AG10803 (cell line): ENCODE data around the gene CASKIN2.

Source experiments
- DNase-seq: peaks from one replicate; pipeline ENCODE4 v3.0.0; 2010; ENCODE audit warnings: low read depth
- H3K4me3 ChIP-seq: 2 replicates; pipeline ENCODE4 v1.5.1; 2011; ENCODE audit warnings: mild to moderate bottlenecking, low read length, control low read depth
- CTCF ChIP-seq: conservative IDR thresholded peaks from 2 replicates; pipeline ENCODE4 v1.5.1; 2011; ENCODE audit warnings: mild to moderate bottlenecking, low read length, control low read depth, inconsistent platforms

The CASKIN2 gene

DNA sequence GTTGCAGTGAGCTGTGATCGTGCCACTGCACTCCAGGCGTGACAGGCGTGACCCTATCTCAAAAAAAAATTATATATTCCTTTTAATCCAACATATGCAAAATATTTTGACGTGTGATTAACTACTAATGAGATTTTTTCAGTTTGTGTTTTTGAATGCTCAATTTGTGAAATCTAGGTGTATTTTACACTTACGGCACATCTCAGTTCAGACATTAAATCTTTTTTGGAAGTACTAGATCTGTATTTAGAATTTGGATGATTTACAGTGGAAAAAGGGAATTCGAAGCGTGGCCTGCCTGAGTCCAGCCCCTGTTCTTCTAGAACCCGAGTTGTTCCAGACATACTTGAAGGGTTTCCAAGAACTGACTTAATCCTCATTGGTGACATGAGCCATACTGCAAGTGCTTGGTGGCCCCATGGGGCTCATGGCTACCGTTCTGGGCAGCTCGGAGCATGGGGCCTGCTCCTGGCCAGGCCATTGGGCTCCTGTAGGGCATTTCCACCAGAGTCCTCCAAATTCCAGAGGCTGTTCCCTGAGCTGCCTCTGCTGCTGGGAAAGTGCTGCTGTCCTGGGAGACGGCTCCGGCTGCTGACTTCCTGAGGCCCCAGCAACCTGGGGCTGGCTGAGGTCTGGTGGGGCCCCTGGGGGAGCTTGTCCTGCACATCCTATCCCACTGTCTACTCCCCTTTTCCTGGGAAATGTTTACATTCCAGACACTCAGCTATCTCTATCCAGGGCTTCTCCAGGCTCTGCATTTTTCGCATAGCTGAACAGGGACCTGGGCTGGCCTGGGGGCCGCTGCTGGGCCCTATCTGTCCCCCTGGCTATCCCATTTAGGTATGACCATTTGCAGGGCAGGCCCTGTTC lies 37.3 kb upstream of the CASKIN2 start:
- H3K4me3 ChIP-seq: no peak overlapping the region
- no peak for DNase-seq

DNA sequence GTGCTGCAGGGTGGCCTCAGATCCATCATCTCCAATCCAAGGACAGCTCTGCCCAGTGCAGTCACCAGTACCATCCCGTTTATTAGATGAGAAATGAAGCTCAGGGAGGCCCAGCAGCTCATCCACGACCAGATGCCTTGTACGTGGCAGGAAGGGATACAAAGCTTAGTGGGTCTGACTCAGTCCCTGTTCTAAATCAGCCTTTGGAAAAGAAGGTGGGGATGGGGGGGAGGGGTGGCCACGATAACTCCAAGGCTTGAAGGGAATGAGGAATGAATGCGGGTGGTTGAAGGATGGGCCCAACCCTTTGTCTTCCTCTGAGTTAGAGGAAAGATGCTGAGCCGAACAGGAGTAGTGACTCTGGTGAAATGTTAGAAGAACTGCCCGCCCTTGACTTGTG lies 35.9 kb upstream of the CASKIN2 start:
- no peak for TF ChIP-seq CTCF
- H3K4me3 ChIP-seq: no peak overlapping the region
- no peak for DNase-seq

More for the DNA sequence above, 37.3 kb upstream of the CASKIN2 start:
- no peak for TF ChIP-seq CTCF

DNA sequence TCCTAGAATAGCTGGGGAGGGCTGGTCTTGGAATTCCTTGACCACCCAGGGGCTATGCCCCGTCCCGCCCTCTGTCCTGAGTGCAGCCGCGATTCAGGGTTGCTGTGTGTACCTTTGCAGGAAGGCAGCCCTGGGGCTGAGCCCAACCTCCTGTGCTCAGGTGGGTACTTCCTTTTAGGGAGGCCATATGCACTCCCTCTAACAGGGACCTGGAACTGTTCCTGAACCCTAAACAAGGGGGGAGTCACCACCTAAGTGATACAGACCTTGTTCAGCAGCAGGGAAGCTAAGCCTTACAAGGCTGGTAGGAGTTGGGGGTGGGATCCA lies 34.8 kb upstream of the CASKIN2 start:
- H3K4me3 ChIP-seq: no peak overlapping the region
- DNase-seq: no peak
- no peak for TF ChIP-seq CTCF

- DNase-seq: no peak
- no peak overlapping the region for H3K4me3 ChIP-seq
- TF ChIP-seq CTCF: no peak
These were observed 34.2 kb upstream of the CASKIN2 start for GRCh38 chr17:75549246-75550138.

DNA sequence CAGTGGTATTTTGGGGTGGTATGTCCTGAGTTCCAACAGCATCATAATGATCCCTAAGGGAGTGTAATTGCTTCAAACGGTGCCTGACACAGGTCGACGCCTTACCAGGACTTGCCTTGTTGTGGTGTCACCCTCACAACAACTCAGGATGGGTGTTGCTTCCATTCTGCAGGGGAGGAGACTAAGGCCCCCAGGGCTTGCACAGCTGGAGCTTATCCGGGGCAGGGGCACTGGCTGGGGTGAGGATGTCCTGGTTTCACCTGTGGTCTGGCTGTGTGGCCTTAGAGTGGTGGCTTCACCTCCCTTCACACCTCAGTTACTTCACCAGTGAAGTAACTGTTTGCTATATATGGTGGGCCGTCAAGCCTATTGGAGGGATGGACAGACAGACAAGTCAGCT lies 33.5 kb upstream of the CASKIN2 start:
- no peak overlapping the region for H3K4me3 ChIP-seq
- DNase-seq: no peak
- TF ChIP-seq CTCF: no peak

GRCh38 chr17:75547091-75547490 lies 31.8 kb upstream of the CASKIN2 start:
- DNase-seq: no peak
- TF ChIP-seq CTCF: no peak
- no peak overlapping the region for H3K4me3 ChIP-seq
